Esophagus squamous epithelium (tissue), 4 donors: ENCODE data around the gene PDCD1LG2.

ENCODE experiments used
- CTCF ChIP-seq, 6 experiments: fragments of 450-650 bp in 4 of 6; fragments of 200-600 bp in 2 of 6; sonication (generic) in 2 of 6; IDR thresholded peaks; one replicate each; pipeline ENCODE4 v1.5.1; 2016 to 2019; ENCODE audit warnings: antibody characterized with exemption in 6 of 6, mild to moderate bottlenecking in 4 of 6, moderate library complexity in 4 of 6
- POLR2A ChIP-seq, 4 donors: fragments of 450-650 bp; IDR thresholded peaks; one replicate each; pipeline ENCODE4 v1.6.1; 2017; ENCODE audit warnings: antibody characterized with exemption in 4 of 4, mild to moderate bottlenecking in 4 of 4, moderate library complexity in 3 of 4

- TF ChIP-seq CTCF (IDR thresholded peaks at IDR 0.05) (no peak), POLR2A (IDR thresholded peaks at IDR 0.05) (no peak)
Measured at GRCh38 chr9:5571629-5572232, 61.4 kb downstream of the PDCD1LG2 start.
